HG03432 (cell line): ENCODE measurements around the gene FERD3L.

Experiments used
- ATAC-seq: cut with Tn5 transposase; IDR thresholded peaks from one replicate; pipeline ENCODE4 v1.9.1; 2021; ENCODE audit warnings: mild to moderate bottlenecking, moderate library complexity; ENCODE audit not compliant: unreplicated experiment

Gene FERD3L

GRCh38 chr7:19101472-19101871 lies 43.7 kb downstream of the FERD3L start:
- no peak for ATAC-seq

- ATAC-seq, result no peak
These were observed 45.3 kb downstream of the FERD3L start for GRCh38 chr7:19099924-19100323.

DNA sequence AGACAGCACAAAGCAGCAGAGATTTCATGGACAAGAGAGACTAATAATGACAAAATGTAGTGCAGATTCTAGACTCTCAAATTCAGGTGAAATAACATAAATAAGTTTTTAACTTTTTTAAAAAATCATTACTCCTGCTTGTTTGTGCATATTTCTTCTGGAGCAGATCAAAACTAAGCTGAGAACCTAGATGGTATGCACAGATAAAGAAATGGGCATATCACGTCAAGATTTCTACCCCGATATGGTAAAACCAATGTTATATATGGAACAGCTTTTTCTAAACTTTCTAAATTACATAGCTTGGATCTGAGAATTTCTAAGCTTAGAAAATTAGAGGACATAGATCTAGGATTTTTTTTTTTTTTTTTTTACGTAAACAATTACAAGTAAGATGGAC lies 46.0 kb downstream of the FERD3L start:
- ATAC-seq, result no peak

DNA sequence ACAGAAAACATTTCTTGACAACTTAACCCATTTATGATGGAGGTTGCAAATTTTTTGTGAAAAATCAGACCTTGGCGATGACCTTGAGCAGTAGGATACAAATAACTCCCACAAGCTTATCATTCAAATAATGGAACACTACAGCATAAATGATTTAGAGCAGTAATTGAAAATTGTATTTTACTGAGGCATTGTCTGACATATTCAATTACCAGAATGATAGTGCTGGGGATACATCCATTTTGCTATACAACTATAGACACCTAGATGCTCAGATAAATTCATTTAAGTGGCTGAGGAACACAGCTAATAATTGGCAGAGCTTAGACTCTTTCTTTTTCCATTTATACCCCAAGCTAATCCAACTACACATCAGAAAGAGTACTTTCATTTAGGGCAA lies 46.7 kb downstream of the FERD3L start:
- no peak for ATAC-seq

DNA sequence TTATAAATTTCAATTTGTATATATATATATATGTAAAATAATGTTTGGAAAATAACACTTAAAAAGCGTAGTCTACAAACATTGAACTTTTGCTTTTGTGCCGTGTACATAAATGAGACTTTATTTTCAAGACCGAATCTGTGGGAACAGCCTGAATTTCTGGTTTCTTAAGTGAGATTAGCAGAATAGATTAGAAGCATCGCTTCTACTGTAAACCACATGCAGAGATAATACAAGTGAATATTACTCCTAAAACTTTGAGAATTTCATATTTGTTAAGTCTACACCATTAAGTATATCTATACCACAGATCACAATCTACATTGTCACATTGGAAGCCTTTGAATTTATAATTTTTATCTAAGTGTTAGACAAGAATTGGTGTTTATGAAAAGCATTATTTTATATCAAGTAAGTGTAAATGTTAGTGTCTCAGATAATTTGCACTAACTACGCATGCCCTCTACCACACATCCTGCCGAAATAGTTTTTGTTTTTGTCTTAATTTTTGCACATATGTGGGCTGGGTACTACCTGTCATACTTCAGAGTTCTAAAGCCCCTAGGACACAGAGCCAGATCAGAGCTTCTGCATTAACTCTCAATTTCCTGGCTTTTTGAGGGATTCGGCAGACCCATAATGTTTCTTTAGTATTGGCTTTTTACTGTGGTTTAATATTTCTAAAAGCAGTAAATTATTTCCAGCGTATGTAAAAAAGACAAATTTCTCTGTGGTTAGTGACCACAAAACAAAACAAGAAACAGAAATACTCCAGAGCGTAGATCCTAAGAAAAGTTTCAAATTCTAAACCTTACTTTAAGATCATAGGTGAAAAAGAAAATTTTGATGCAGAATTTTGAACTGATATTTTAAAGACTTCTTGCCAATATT lies 47.8 kb downstream of the FERD3L start:
- ATAC-seq, result no peak

- ATAC-seq, result no peak
These were observed 49.8 kb downstream of the FERD3L start for GRCh38 chr7:19095353-19095860.
